ENCODE data around the gene QARS1. TPM values are rescaled to one million over a fixed set of nuclear protein-coding genes. Genes with fewer than 3 reads are reported as not detected.
A peak's percentile ranks its signal among the peaks of the same experiment; 100 is the strongest.

Gene QARS1
- polyA plus RNA-seq, 12 donors: 231 to 302 (median 252) TPM; not detected in 1

GRCh38 chr3:49122886-49123545 is 18.5 kb upstream of the QARS1 start:
- DNase-seq: no peak

GRCh38 chr3:49122451-49122850 is 17.9 kb upstream of the QARS1 start:
- DNase-seq: no peak

GRCh38 chr3:49122022-49122421 is 17.5 kb upstream of the QARS1 start:
- DNase-seq: no peak

- no peak for DNase-seq
Observed at GRCh38 chr3:49121132-49121736, 16.7 kb upstream of the QARS1 start.

GRCh38 chr3:49120438-49121131 is 16.0 kb upstream of the QARS1 start, which contains the start of gene USP19:
USP19 (minus strand) TSS chr3:49120823; CDS start chr3:49119145, 1,678 bp downstream.
- DNase-seq: peak; percentile 96

GRCh38 chr3:49120096-49120437 is 15.5 kb upstream of the QARS1 start:
- DNase-seq: no peak

- DNase-seq: no peak
Observed at GRCh38 chr3:49119439-49119838, 14.9 kb upstream of the QARS1 start.

GRCh38 chr3:49119036-49119435 is 14.5 kb upstream of the QARS1 start:
- DNase-seq: no peak

GRCh38 chr3:49112262-49112661 is 7.7 kb upstream of the QARS1 start:
- DNase-seq: no peak

- DNase-seq: no peak
Observed at GRCh38 chr3:49111347-49111746, 6.8 kb upstream of the QARS1 start.

GRCh38 chr3:49110780-49111179 is 6.2 kb upstream of the QARS1 start:
- no peak for DNase-seq

GRCh38 chr3:49108346-49108745 is 3.8 kb upstream of the QARS1 start:
- no peak for DNase-seq

GRCh38 chr3:49104052-49104426 is 518 bp downstream of the QARS1 start:
- no peak for DNase-seq

GRCh38 chr3:49100046-49100615 is 4.4 kb downstream of the QARS1 start:
- no peak for DNase-seq

- DNase-seq: no peak
Observed at GRCh38 chr3:49098910-49099630, 5.5 kb downstream of the QARS1 start.

GRCh38 chr3:49098429-49098828 is 6.1 kb downstream of the QARS1 start:
- DNase-seq: no peak

GRCh38 chr3:49093853-49094767 is 10.4 kb downstream of the QARS1 start, which contains the start of gene QRICH1:
QRICH1 (minus strand) TSS chr3:49094071; CDS start chr3:49077017, 17,054 bp downstream.
- DNase-seq: peak; percentile 99

- peak; percentile 90 for DNase-seq
Observed at GRCh38 chr3:49092938-49093852, 11.4 kb downstream of the QARS1 start.

- DNase-seq: no peak
Observed at GRCh38 chr3:49081429-49081828, 23.1 kb downstream of the QARS1 start.

- DNase-seq: no peak
Observed at GRCh38 chr3:49079270-49079669, 25.3 kb downstream of the QARS1 start.

Measured in muscle of arm (tissue), 12 donors.